ENCODE results near the gene SH3D21. TPM values are rescaled to one million over a fixed set of nuclear protein-coding genes. Genes with fewer than 3 reads are reported as not detected.

SH3D21 gene
- total RNA-seq, 1 donor from 2014 or later: 1.7 TPM

- Histone ChIP-seq H3K36me3 (ENCODE audit: control insufficient read depth, insufficient read depth, low read length) (no peaks in the 10 kb centered on the region), H3K27me3 (ENCODE audit: control insufficient read depth, insufficient read depth, low read length) (no peaks in the 10 kb centered on the region), H3K4me3 (ENCODE audit: low read depth, low read length) (no peak overlapping the region)
- no peak for TF ChIP-seq CTCF (IDR thresholded peaks at IDR 0.05; ENCODE audit: insufficient read depth, low read length, poor library complexity, severe bottlenecking)
- no peak for DNase-seq (ENCODE audit: low read depth)
These were observed 1.6 kb upstream of the SH3D21 start for GRCh38 chr1:36304521-36304920.

- H3K36me3 ChIP-seq (ENCODE audit: control insufficient read depth, insufficient read depth, low read length): no peaks in the 10 kb centered on the region
- no peaks in the 10 kb centered on the region for H3K27me3 ChIP-seq (ENCODE audit: control insufficient read depth, insufficient read depth, low read length)
- no peak for DNase-seq (ENCODE audit: low read depth)
- H3K4me3 ChIP-seq (ENCODE audit: low read depth, low read length): no peak overlapping the region
- TF ChIP-seq CTCF (IDR thresholded peaks at IDR 0.05; ENCODE audit: insufficient read depth, low read length, poor library complexity, severe bottlenecking): no peak
These were observed 926 bp upstream of the SH3D21 start for GRCh38 chr1:36304970-36305914.

- Histone ChIP-seq H3K36me3 (ENCODE audit: control insufficient read depth, insufficient read depth, low read length) (no peaks in the 10 kb centered on the region), H3K27me3 (ENCODE audit: control insufficient read depth, insufficient read depth, low read length) (no peaks in the 10 kb centered on the region), H3K4me3 (ENCODE audit: low read depth, low read length) (no peak overlapping the region)
- no peak for TF ChIP-seq CTCF (IDR thresholded peaks at IDR 0.05; ENCODE audit: insufficient read depth, low read length, poor library complexity, severe bottlenecking)
- DNase-seq (ENCODE audit: low read depth): no peak
These were observed 306 bp upstream of the SH3D21 start for GRCh38 chr1:36305915-36306209.

- Histone ChIP-seq H3K4me3 (ENCODE audit: low read depth, low read length) (peak overlapping the region; percentile 53), H3K27me3 (ENCODE audit: control insufficient read depth, insufficient read depth, low read length) (no peaks in the 10 kb centered on the region), H3K36me3 (ENCODE audit: control insufficient read depth, insufficient read depth, low read length) (no peaks in the 10 kb centered on the region)
- no peak for TF ChIP-seq CTCF (IDR thresholded peaks at IDR 0.05; ENCODE audit: insufficient read depth, low read length, poor library complexity, severe bottlenecking)
- peak; percentile 67 for DNase-seq (ENCODE audit: low read depth)
These were observed 811 bp downstream of the SH3D21 start for GRCh38 chr1:36306902-36307456.

- Histone ChIP-seq H3K4me3 (ENCODE audit: low read depth, low read length) (peak overlapping the region; percentile 53), H3K27me3 (ENCODE audit: control insufficient read depth, insufficient read depth, low read length) (no peaks in the 10 kb centered on the region), H3K36me3 (ENCODE audit: control insufficient read depth, insufficient read depth, low read length) (no peaks in the 10 kb centered on the region)
- no peak for TF ChIP-seq CTCF (IDR thresholded peaks at IDR 0.05; ENCODE audit: insufficient read depth, low read length, poor library complexity, severe bottlenecking)
- DNase-seq (ENCODE audit: low read depth): no peak
These were observed 1.6 kb downstream of the SH3D21 start for GRCh38 chr1:36307601-36308330.
